BE2C (cell line): ENCODE data around the gene CNN3.

Experiments
- DNase-seq: peaks from one replicate; pipeline ENCODE4 v3.0.0-alpha.2; 2020
- H3K27me3 ChIP-seq: fragments of 250-450 bp; sonication (Bioruptor Pico); 2 replicates; pipeline ENCODE4 v1.5.1; 2020; ENCODE audit warnings: mild to moderate bottlenecking
- H3K36me3 ChIP-seq: fragments of 250-450 bp; sonication (Bioruptor Pico); 2 replicates; pipeline ENCODE4 v1.5.1; 2020; ENCODE audit warnings: mild to moderate bottlenecking
- H3K4me1 ChIP-seq: fragments of 250-450 bp; sonication (Bioruptor Pico); 2 replicates; pipeline ENCODE4 v1.5.1; 2020
- H3K4me3 ChIP-seq: 2 replicates; pipeline ENCODE4 v1.5.1; 2011; ENCODE audit warnings: low read depth, low read length
- H3K9me3 ChIP-seq: fragments of 250-450 bp; sonication (Bioruptor Pico); 2 replicates; pipeline ENCODE4 v1.5.1; 2020
- TF ChIP-seq, protein P1 (sequence below): IDR thresholded peaks from 2 replicates; pipeline ENCODE4 v1.5.1; 2012; ENCODE audit warnings: mild to moderate bottlenecking, low read depth, low read length

The CNN3 gene

GRCh38 chr1:94886361-94886760 is 40.5 kb downstream of the CNN3 start:
- H3K4me3 ChIP-seq, result no peak overlapping the region
- H3K27me3 ChIP-seq, result no peaks in the 10 kb centered on the region
- TF ChIP-seq, protein P1, sequence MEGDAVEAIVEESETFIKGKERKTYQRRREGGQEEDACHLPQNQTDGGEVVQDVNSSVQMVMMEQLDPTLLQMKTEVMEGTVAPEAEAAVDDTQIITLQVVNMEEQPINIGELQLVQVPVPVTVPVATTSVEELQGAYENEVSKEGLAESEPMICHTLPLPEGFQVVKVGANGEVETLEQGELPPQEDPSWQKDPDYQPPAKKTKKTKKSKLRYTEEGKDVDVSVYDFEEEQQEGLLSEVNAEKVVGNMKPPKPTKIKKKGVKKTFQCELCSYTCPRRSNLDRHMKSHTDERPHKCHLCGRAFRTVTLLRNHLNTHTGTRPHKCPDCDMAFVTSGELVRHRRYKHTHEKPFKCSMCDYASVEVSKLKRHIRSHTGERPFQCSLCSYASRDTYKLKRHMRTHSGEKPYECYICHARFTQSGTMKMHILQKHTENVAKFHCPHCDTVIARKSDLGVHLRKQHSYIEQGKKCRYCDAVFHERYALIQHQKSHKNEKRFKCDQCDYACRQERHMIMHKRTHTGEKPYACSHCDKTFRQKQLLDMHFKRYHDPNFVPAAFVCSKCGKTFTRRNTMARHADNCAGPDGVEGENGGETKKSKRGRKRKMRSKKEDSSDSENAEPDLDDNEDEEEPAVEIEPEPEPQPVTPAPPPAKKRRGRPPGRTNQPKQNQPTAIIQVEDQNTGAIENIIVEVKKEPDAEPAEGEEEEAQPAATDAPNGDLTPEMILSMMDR, result no peak
- no peak for DNase-seq
- no peaks in the 10 kb centered on the region for H3K36me3 ChIP-seq
- H3K9me3 ChIP-seq, result no peaks in the 10 kb centered on the region
- H3K4me1 ChIP-seq, result no peaks in the 10 kb centered on the region

GRCh38 chr1:94884507-94884906 is 42.4 kb downstream of the CNN3 start:
- Histone ChIP-seq H3K9me3 (no peaks in the 10 kb centered on the region), H3K27me3 (no peaks in the 10 kb centered on the region), H3K4me1 (no peaks in the 10 kb centered on the region), H3K4me3 (no peak overlapping the region), H3K36me3 (no peaks in the 10 kb centered on the region)
- no peak for DNase-seq
- TF ChIP-seq, protein P1, result no peak

- H3K4me1 ChIP-seq, result no peaks in the 10 kb centered on the region
- no peaks in the 10 kb centered on the region for H3K9me3 ChIP-seq
- H3K36me3 ChIP-seq, result no peaks in the 10 kb centered on the region
- H3K4me3 ChIP-seq, result no peak overlapping the region
- TF ChIP-seq, protein P1, result no peak
- no peak for DNase-seq
- no peaks in the 10 kb centered on the region for H3K27me3 ChIP-seq
These were observed 42.8 kb downstream of the CNN3 start for GRCh38 chr1:94884106-94884505.

DNA sequence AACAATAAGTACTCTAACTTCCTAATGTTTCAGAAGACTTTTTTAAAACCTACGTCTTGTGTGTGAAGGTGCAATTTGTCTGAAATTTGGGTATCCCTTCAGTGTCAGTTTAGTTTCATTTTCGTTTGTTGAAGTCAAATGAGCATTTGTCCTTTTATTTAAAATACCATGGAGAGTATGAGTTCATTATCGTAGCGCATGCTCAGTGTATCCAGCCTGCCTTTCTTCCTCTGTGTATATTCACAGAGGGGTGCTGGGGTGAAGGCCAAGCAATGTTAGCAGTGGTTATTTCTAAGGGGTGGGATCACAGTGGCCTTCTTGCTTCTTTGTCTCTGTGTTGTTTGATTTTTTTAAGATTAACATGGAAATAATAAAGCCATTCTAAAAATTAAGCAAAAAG is 43.2 kb downstream of the CNN3 start:
- DNase-seq, result no peak
- TF ChIP-seq, protein P1, result no peak
- no peaks in the 10 kb centered on the region for H3K27me3 ChIP-seq
- no peaks in the 10 kb centered on the region for H3K4me1 ChIP-seq
- H3K36me3 ChIP-seq, result no peaks in the 10 kb centered on the region
- H3K9me3 ChIP-seq, result no peaks in the 10 kb centered on the region
- no peak overlapping the region for H3K4me3 ChIP-seq

GRCh38 chr1:94878329-94878728 is 48.6 kb downstream of the CNN3 start:
- DNase-seq, result no peak
- no peaks in the 10 kb centered on the region; the same call in 1 of the 2 replicates for H3K4me1 ChIP-seq
- no peak overlapping the region for H3K4me3 ChIP-seq
- H3K9me3 ChIP-seq, result no peaks in the 10 kb centered on the region
- no peaks in the 10 kb centered on the region for H3K27me3 ChIP-seq
- H3K36me3 ChIP-seq, result no peaks in the 10 kb centered on the region
- TF ChIP-seq, protein P1, result no peak

- H3K9me3 ChIP-seq, result no peaks in the 10 kb centered on the region
- H3K4me3 ChIP-seq, result no peak overlapping the region
- TF ChIP-seq, protein P1, result no peak
- no peak for DNase-seq
- H3K27me3 ChIP-seq, result no peaks in the 10 kb centered on the region
- H3K36me3 ChIP-seq, result no peaks in the 10 kb centered on the region
- no peaks in the 10 kb centered on the region; the same call in 1 of the 2 replicates for H3K4me1 ChIP-seq
These were observed 50.5 kb downstream of the CNN3 start for GRCh38 chr1:94876362-94876761.
